K562 (cell line): ENCODE measurements around the gene ZMYM2. TPM values are rescaled to one million over a fixed set of nuclear protein-coding genes. Genes with fewer than 3 reads are reported as not detected.

Experiments used
- ATAC-seq: fragments of 200-7000 bp; cut with Tn5 transposase; 3 replicates; pipeline ENCODE4 v1.9.1; 2020; ENCODE audit warnings: moderate library complexity
- BruUV-seq: library from RNA; stranded (reverse); fragments of 400-500 nt; replicated peaks from 2 replicates; lab custom pipeline; 2021; lab: Mats Ljungman, UMichigan
- CTCF ChIA-PET: fragments of 300-600 bp; formaldehyde crosslinking; extraction: SDS; loops from one replicate; lab custom pipeline; 2021; ENCODE audit warnings: low intra/inter-chr PET ratio; lab: Yijun Ruan, JAX
- POLR2A ChIA-PET: fragments of 300-600, 350-650 bp; sonication (Branson Sonifier 250); formaldehyde crosslinking; extraction: SDS; loops from one replicate; lab custom pipeline; 2021; ENCODE audit warnings: antibody characterized with exemption, inconsistent platforms; lab: Yijun Ruan, JAX
- DNase-seq, 4 experiments: peaks; one replicate each; pipeline versions ENCODE4 v3.0.0 to v3.0.0-alpha.2; 2011 to 2018; ENCODE audit warnings: low spot score in 3 of 4, mixed read lengths in 3 of 4; ENCODE audit errors: extremely low read depth in 1 of 4
- FAIRE-seq: peaks from 2 replicates; lab custom pipeline; 2011; peaks lifted over from hg19 to GRCh38; lab: Jason Lieb, UNC
- H2AFZ ChIP-seq: 2 replicates; pipeline ENCODE4 v1.6.0; 2011; ENCODE audit warnings: low read depth, low read length, control low read depth, inconsistent platforms
- H3K27ac ChIP-seq: fragments of 200-600 bp; 3 replicates; pipeline ENCODE4 v1.8.0; 2011; ENCODE audit warnings: low read depth, mild to moderate bottlenecking, control low read depth, inconsistent platforms, low read length, moderate library complexity, mixed read lengths; ENCODE audit errors: extremely low read depth
- H3K27me3 ChIP-seq, 2 experiments: fragments of 300-600 bp in 1 of 2; 2 replicates in 1 of 2; 3 replicates in 1 of 2; pipeline versions ENCODE4 v1.6.0 to v1.8.0; 2011; ENCODE audit warnings: inconsistent platforms in 2 of 2, low read length in 2 of 2, mild to moderate bottlenecking in 1 of 2, mixed read lengths in 1 of 2, moderate library complexity in 1 of 2; ENCODE audit not compliant: control insufficient read depth in 2 of 2, insufficient read depth in 2 of 2
- H3K36me3 ChIP-seq: fragments of 300-600 bp; 3 replicates; pipeline ENCODE4 v1.8.0; 2011; ENCODE audit warnings: mild to moderate bottlenecking, low read length, inconsistent platforms; ENCODE audit not compliant: control insufficient read depth, insufficient read depth
- H3K4me1 ChIP-seq, 2 experiments: fragments of 200-600 bp in 1 of 2; replicated peaks in 1 of 2; 2 replicates in 1 of 2; 3 replicates in 1 of 2; pipeline versions ENCODE4 v1.5.1 to v1.8.0; 2011; ENCODE audit warnings: inconsistent platforms in 2 of 2, low read length in 2 of 2, mild to moderate bottlenecking in 1 of 2, mixed read lengths in 1 of 2, moderate library complexity in 1 of 2; ENCODE audit not compliant: control insufficient read depth in 2 of 2, insufficient read depth in 2 of 2
- H3K4me2 ChIP-seq: 2 replicates; pipeline ENCODE4 v1.6.1; 2011; ENCODE audit warnings: low read length, control low read depth, inconsistent platforms, mixed read lengths; ENCODE audit not compliant: insufficient read depth
- H3K4me3 ChIP-seq: fragments of 200-600 bp; sonication (generic), shearing (Covaris generic); 2 replicates; pipeline ENCODE4 v1.5.1; 2016; ENCODE audit warnings: control low read depth, inconsistent platforms
- H3K79me2 ChIP-seq: fragments of 200-600 bp; 3 replicates; pipeline ENCODE4 v1.8.0; 2011; ENCODE audit warnings: low read length, inconsistent platforms; ENCODE audit not compliant: control insufficient read depth, insufficient read depth
- H3K9ac ChIP-seq, 2 experiments: 2 replicates each; pipeline versions ENCODE4 v1.6.0 to v1.6.1; 2011; ENCODE audit warnings: low read depth in 2 of 2, low read length in 2 of 2, control low read depth in 1 of 2, inconsistent platforms in 1 of 2, mild to moderate bottlenecking in 1 of 2, mixed read lengths in 1 of 2; ENCODE audit not compliant: insufficient read depth in 1 of 2
- H3K9me1 ChIP-seq: one replicate; pipeline ENCODE4 v1.6.0; 2011; ENCODE audit warnings: inconsistent platforms, mild to moderate bottlenecking, low read length, moderate library complexity; ENCODE audit not compliant: control insufficient read depth, insufficient read depth
- H3K9me3 ChIP-seq: replicated peaks from 2 replicates; pipeline ENCODE4 v1.5.1; 2011; ENCODE audit warnings: low read depth, low read length, inconsistent platforms; ENCODE audit not compliant: control insufficient read depth, insufficient read depth
- H4K20me1 ChIP-seq: replicated peaks from 2 replicates; pipeline ENCODE4 v1.6.1; 2011; ENCODE audit warnings: low read length, inconsistent platforms, mixed read lengths; ENCODE audit not compliant: control insufficient read depth, insufficient read depth
- ESRRB ChIP-seq: fragments of 250-450 bp; sonication (Bioruptor Pico); IDR thresholded peaks from 2 replicates; pipeline ENCODE4 v1.5.0; 2020; ENCODE audit warnings: mild to moderate bottlenecking, moderate library complexity, borderline replicate concordance
- EWSR1 ChIP-seq: fragments of 450-650 bp; IDR thresholded peaks from 2 replicates; pipeline ENCODE4 v1.6.1; 2018; ENCODE audit warnings: borderline replicate concordance, mild to moderate bottlenecking, low read depth, moderate library complexity; ENCODE audit not compliant: partially characterized antibody
- FUS ChIP-seq: fragments of 200-400 bp; formaldehyde crosslinking; optimal IDR thresholded peaks from 2 replicates; pipeline ENCODE3; 2017; ENCODE audit warnings: low read depth, low read length
- NR3C1 ChIP-seq: sonication (generic); formaldehyde crosslinking; IDR thresholded peaks from 2 replicates; pipeline ENCODE4 v1.8.1; 2022; ENCODE audit warnings: missing genetic modification reagents
- POLR2B ChIP-seq: fragments of 450-650 bp; IDR thresholded peaks from 2 replicates; pipeline ENCODE4 v1.6.1; 2018; ENCODE audit warnings: low read depth; ENCODE audit not compliant: partially characterized antibody
- RBM17 ChIP-seq: fragments of 200-400 bp; formaldehyde crosslinking; IDR thresholded peaks from 2 replicates; pipeline ENCODE4 v1.6.1; 2017; ENCODE audit warnings: low read depth, mild to moderate bottlenecking, low read length, borderline replicate concordance
- SIN3B ChIP-seq: fragments of 450-650 bp; IDR thresholded peaks from 2 replicates; pipeline ENCODE4 v1.6.1; 2017; ENCODE audit warnings: low read depth, mild to moderate bottlenecking, moderate library complexity
- SPI1 ChIP-seq: IDR thresholded peaks from 2 replicates; pipeline ENCODE4 v1.6.1; 2011; ENCODE audit warnings: low read depth, low read length, control low read depth, borderline replicate concordance
- TAF7 ChIP-seq: fragments of 450-650 bp; IDR thresholded peaks from 2 replicates; pipeline ENCODE4 v1.6.1; 2016; ENCODE audit warnings: missing genetic modification characterization, missing compliant biosample characterization
- TCF7L2 ChIP-seq: fragments of 150-350 bp; IDR thresholded peaks from 2 replicates; pipeline ENCODE4 v1.6.1; 2016; ENCODE audit warnings: low read depth, mild to moderate bottlenecking, low read length, moderate library complexity
- WHSC1 ChIP-seq: IDR thresholded peaks from one replicate; pipeline ENCODE4 v1.6.1; 2012; ENCODE audit warnings: low read length, control low read depth, inconsistent platforms
- ZNF668 ChIP-seq: fragments of 250-450 bp; sonication (Bioruptor Pico); IDR thresholded peaks from 2 replicates; pipeline ENCODE4 v1.8.0; 2022; ENCODE audit warnings: mild to moderate bottlenecking, inconsistent platforms
- WGBS: fragments of 100-300 bp; shearing (Covaris generic); methylation state at CpG from one replicate; pipeline ENCODE4 v1.1.6; 2016; ENCODE audit warnings: low coverage, mixed read lengths; ENCODE audit not compliant: insufficient coverage; ENCODE audit errors: missing lambda C conversion rate; 5-methylcytosine and 5-hydroxymethylcytosine counted together
- in situ Hi-C: fragments of 300-500 bp; cut with MboI; formaldehyde crosslinking; loops from 4 replicates; pipeline ENCODE4 v1.15.0; 2018; ENCODE audit warnings: inconsistent platforms, mixed read lengths
- intact Hi-C: fragments of 100-400 bp; cut with micrococcal nuclease; formaldehyde crosslinking; loops from 2 replicates; pipeline ENCODE4 v1.14.2; 2022
- polyA plus RNA-seq, 8 experiments: library from polyadenylated mRNA; depleted of rRNA in 4 of 8; stranded (reverse) in 5 of 8; unstranded in 3 of 8; fragments of >200 nt; fragmentation: Nextera tagmentation in 2 of 8; fragmentation: Illumina TruSeq in 1 of 8; extraction: Ambion mirVana in 2 of 8; extraction: Trizol in 1 of 8; gene quantifications; 2 replicates each; pipeline versions ENCODE4 v1.2.1 to v1.2.3, GENCODE V29; 2011 to 2014; ENCODE audit warnings: inconsistent platforms in 1 of 8, missing spikeins in 1 of 8
- total RNA-seq, 7 experiments: library from RNA; depleted of rRNA in 6 of 7; stranded (reverse); fragments of >200 nt in 6 of 7; fragmentation: Illumina TruSeq in 2 of 7; extraction: Trizol in 2 of 7; gene quantifications; 2 replicates each; pipeline versions ENCODE4 v1.2.1 to v1.2.3, GENCODE V29; 2011 to 2021; ENCODE audit warnings: low replicate concordance in 1 of 7
- TF ChIP-seq, protein P1 (sequence below): fragments of 250-450 bp; sonication (Bioruptor Pico); IDR thresholded peaks from 2 replicates; pipeline ENCODE4 v1.5.1; 2021; ENCODE audit warnings: mild to moderate bottlenecking
- TF ChIP-seq, protein P2 (sequence below): IDR thresholded peaks from 2 replicates; pipeline ENCODE4 v1.6.1; 2011; ENCODE audit warnings: borderline replicate concordance, low read depth, mild to moderate bottlenecking, moderate library complexity, low read length; ENCODE audit not compliant: insufficient read depth, poor library complexity, severe bottlenecking
- TF ChIP-seq, protein P3 (sequence below): fragments of 450-650 bp; IDR thresholded peaks from 2 replicates; pipeline ENCODE4 v1.6.1; 2017; ENCODE audit warnings: antibody characterized with exemption
- TF ChIP-seq, protein P4 (sequence below): fragments of 250-450 bp; sonication (Bioruptor Pico); IDR thresholded peaks from 2 replicates; pipeline ENCODE4 v1.5.0; 2022; ENCODE audit warnings: mild to moderate bottlenecking

The ZMYM2 gene
- total and polyA plus RNA-seq, 9 of the 15 experiments (the other 6 are each of a cell fraction or from before 2014, with no cell fraction given), result 5.0 to 48.8 (median 26.8) TPM

DNA sequence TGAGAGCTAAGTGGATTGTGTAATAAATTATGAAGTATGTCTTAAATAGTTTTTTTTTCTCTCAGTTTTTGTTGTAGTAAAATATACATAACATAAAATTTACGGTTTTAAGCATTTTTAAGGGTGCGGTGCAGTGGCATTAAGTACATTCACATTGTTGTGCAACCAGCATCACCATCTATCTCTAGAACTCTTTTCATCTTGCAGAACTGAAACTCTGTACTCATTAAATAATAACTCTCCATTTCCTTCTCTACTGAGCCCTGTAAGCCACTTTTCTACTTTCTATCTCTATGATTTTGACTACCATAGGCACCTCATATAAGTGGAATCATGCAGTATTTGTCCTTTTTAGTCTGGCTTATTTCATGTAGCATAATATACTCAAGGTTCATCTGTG is 115.2 kb downstream of the ZMYM2 start:
- no peaks in the 10 kb centered on the region for H3K4me1 ChIP-seq
- H3K9me3 ChIP-seq, result no peaks in the 10 kb centered on the region
- FAIRE-seq (no peak), ATAC-seq (no peak), DNase-seq (no peak)
- H3K36me3 ChIP-seq, result peaks cover 8% of the 10 kb centered on the region; the same call in 1 of the 3 replicates
- H3K79me2 ChIP-seq, result no peaks in the 10 kb centered on the region
- no peak overlapping the region for H2AFZ ChIP-seq
- intact Hi-C loops, result no loop called here
- POLR2A ChIA-PET, result no interaction called here
- CTCF ChIA-PET, result no interaction called here
- no peak overlapping the region for H3K27ac ChIP-seq
- in situ Hi-C loops, result no loop called here
- H3K9ac ChIP-seq, result no peak overlapping the region
- H3K9me1 ChIP-seq, result no peaks in the 10 kb centered on the region
- no peaks in the 10 kb centered on the region for H3K27me3 ChIP-seq
- H3K4me2 ChIP-seq, result no peak overlapping the region
- no TSS peak for BruUV-seq
- 100% methylated on average over 2 of the region's 2 CpGs for WGBS
- H3K4me3 ChIP-seq, result no peak overlapping the region
- H4K20me1 ChIP-seq, result no peaks in the 10 kb centered on the region
- TF ChIP-seq SPI1, result no peak
- TF ChIP-seq, protein P1, sequence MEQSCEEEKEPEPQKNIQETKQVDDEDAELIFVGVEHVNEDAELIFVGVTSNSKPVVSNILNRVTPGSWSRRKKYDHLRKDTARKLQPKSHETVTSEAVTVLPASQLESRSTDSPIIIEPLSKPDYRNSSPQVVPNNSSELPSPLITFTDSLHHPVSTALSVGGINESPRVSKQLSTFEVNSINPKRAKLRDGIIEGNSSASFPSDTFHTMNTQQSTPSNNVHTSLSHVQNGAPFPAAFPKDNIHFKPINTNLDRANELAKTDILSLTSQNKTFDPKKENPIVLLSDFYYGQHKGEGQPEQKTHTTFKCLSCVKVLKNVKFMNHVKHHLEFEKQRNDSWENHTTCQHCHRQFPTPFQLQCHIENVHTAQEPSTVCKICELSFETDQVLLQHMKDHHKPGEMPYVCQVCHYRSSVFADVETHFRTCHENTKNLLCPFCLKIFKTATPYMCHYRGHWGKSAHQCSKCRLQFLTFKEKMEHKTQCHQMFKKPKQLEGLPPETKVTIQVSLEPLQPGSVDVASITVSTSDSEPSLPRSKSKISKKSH, result no peak
- no peak for TF ChIP-seq ZNF668 (CRISPR knock-in tag)
- no peak for TF ChIP-seq ESRRB
- no peak for TF ChIP-seq FUS
- no peak for TF ChIP-seq POLR2B
- no peak for TF ChIP-seq EWSR1
- TF ChIP-seq, protein P2, sequence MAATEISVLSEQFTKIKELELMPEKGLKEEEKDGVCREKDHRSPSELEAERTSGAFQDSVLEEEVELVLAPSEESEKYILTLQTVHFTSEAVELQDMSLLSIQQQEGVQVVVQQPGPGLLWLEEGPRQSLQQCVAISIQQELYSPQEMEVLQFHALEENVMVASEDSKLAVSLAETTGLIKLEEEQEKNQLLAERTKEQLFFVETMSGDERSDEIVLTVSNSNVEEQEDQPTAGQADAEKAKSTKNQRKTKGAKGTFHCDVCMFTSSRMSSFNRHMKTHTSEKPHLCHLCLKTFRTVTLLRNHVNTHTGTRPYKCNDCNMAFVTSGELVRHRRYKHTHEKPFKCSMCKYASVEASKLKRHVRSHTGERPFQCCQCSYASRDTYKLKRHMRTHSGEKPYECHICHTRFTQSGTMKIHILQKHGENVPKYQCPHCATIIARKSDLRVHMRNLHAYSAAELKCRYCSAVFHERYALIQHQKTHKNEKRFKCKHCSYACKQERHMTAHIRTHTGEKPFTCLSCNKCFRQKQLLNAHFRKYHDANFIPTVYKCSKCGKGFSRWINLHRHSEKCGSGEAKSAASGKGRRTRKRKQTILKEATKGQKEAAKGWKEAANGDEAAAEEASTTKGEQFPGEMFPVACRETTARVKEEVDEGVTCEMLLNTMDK, result no peak
- TF ChIP-seq, protein P3, sequence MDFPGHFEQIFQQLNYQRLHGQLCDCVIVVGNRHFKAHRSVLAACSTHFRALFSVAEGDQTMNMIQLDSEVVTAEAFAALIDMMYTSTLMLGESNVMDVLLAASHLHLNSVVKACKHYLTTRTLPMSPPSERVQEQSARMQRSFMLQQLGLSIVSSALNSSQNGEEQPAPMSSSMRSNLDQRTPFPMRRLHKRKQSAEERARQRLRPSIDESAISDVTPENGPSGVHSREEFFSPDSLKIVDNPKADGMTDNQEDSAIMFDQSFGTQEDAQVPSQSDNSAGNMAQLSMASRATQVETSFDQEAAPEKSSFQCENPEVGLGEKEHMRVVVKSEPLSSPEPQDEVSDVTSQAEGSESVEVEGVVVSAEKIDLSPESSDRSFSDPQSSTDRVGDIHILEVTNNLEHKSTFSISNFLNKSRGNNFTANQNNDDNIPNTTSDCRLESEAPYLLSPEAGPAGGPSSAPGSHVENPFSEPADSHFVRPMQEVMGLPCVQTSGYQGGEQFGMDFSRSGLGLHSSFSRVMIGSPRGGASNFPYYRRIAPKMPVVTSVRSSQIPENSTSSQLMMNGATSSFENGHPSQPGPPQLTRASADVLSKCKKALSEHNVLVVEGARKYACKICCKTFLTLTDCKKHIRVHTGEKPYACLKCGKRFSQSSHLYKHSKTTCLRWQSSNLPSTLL, result no peak
- TF ChIP-seq, protein P4, sequence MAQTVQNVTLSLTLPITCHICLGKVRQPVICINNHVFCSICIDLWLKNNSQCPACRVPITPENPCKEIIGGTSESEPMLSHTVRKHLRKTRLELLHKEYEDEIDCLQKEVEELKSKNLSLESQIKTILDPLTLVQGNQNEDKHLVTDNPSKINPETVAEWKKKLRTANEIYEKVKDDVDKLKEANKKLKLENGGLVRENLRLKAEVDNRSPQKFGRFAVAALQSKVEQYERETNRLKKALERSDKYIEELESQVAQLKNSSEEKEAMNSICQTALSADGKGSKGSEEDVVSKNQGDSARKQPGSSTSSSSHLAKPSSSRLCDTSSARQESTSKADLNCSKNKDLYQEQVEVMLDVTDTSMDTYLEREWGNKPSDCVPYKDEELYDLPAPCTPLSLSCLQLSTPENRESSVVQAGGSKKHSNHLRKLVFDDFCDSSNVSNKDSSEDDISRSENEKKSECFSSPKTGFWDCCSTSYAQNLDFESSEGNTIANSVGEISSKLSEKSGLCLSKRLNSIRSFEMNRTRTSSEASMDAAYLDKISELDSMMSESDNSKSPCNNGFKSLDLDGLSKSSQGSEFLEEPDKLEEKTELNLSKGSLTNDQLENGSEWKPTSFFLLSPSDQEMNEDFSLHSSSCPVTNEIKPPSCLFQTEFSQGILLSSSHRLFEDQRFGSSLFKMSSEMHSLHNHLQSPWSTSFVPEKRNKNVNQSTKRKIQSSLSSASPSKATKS (CRISPR knock-in tag), result no peak
- no peak for TF ChIP-seq TAF7 (tag)
- TF ChIP-seq TCF7L2, result no peak
- no peak for TF ChIP-seq RBM17
- TF ChIP-seq WHSC1, result no peak
- TF ChIP-seq SIN3B, result no peak
- TF ChIP-seq NR3C1 (CRISPR knock-in tag), result no peak
